Gastroesophageal sphincter (tissue), 4 donors: ENCODE measurements around the gene KCNMA1. TPM values are rescaled to one million over a fixed set of nuclear protein-coding genes. Genes with fewer than 3 reads are reported as not detected.

Source experiments
- ATAC-seq: fragments of 150-250 bp; one replicate; pipeline ENCODE4 v1.9.1; 2016; ENCODE audit warnings: mild to moderate bottlenecking, moderate library complexity
- H3K27ac ChIP-seq, 4 donors: fragments of 200-600 bp; sonication (generic) in 3 of 4; 1 replicate in 3 of 4; 2 replicates in 1 of 4; pipeline ENCODE4 v1.5.1; 2016 to 2019
- H3K27me3 ChIP-seq: fragments of 200-600 bp; sonication (generic); one replicate; pipeline ENCODE4 v1.5.1; 2019
- H3K36me3 ChIP-seq, 2 donors: fragments of 200-600 bp; sonication (generic); one replicate each; pipeline ENCODE4 v1.5.1; 2019; ENCODE audit warnings: control low read depth in 1 of 2
- H3K4me1 ChIP-seq, 3 donors: fragments of 200-600 bp; sonication (generic); 1 replicate in 2 of 3; 2 replicates in 1 of 3; pipeline ENCODE4 v1.5.1; 2016 to 2019; ENCODE audit warnings: control low read depth in 2 of 3
- H3K4me3 ChIP-seq, 2 donors: fragments of 200-600 bp; sonication (generic); one replicate each; pipeline ENCODE4 v1.5.1; 2019; ENCODE audit warnings: mild to moderate bottlenecking in 1 of 2, moderate library complexity in 1 of 2
- H3K9me3 ChIP-seq, 3 donors: fragments of 200-600 bp; sonication (generic); one replicate each; pipeline ENCODE4 v1.5.1; 2017 to 2019; ENCODE audit warnings: control low read depth in 2 of 3
- CTCF ChIP-seq, 4 experiments: fragments of 200-600 bp in 2 of 4; fragments of 450-650 bp in 2 of 4; sonication (generic) in 1 of 4; IDR thresholded peaks; one replicate each; pipeline ENCODE4 v1.5.1; 2017 to 2019; ENCODE audit warnings: antibody characterized with exemption in 4 of 4, mild to moderate bottlenecking in 2 of 4, moderate library complexity in 2 of 4
- EP300 ChIP-seq: sonication (generic); formaldehyde crosslinking; IDR thresholded peaks from one replicate; pipeline ENCODE4 v1.6.1; 2017; ENCODE audit warnings: antibody characterized with exemption, mild to moderate bottlenecking
- POLR2A ChIP-seq, 2 donors: fragments of 450-650 bp; IDR thresholded peaks; one replicate each; pipeline ENCODE4 v1.6.1; 2017; ENCODE audit warnings: antibody characterized with exemption in 2 of 2, mild to moderate bottlenecking in 2 of 2, moderate library complexity in 1 of 2
- POLR2AphosphoS5 ChIP-seq: sonication (generic); formaldehyde crosslinking; IDR thresholded peaks from one replicate; pipeline ENCODE4 v1.6.1; 2017; ENCODE audit warnings: antibody characterized with exemption
- WGBS, 2 donors: methylation state at CpG; one replicate each; pipeline ENCODE4 v1.1.5; 2018; ENCODE audit warnings: low coverage in 1 of 2; 5-methylcytosine and 5-hydroxymethylcytosine counted together
- total RNA-seq, 4 donors: library from RNA; depleted of rRNA; stranded (reverse); fragments of >200 nt; gene quantifications; one replicate each; pipeline ENCODE4 v1.1.0, GENCODE V29; 2016

Gene KCNMA1
- total RNA-seq, 4 donors from 2014 or later = 168 to 389 (median 323) TPM

- Histone ChIP-seq H3K9me3 (no peaks in the 10 kb centered on the region), H3K27ac (no peak overlapping the region), H3K36me3 (no peaks in the 10 kb centered on the region), H3K4me3 (no peak overlapping the region), H3K4me1 (no peaks in the 10 kb centered on the region), H3K27me3 (no peaks in the 10 kb centered on the region)
- 96 to 100% methylated on average over 1 to 3 of the region's 3 CpGs for WGBS, 2 donors
- no peak for TF ChIP-seq CTCF (IDR thresholded peaks at IDR 0.05)
- no peak for TF ChIP-seq POLR2AphosphoS5
- no peak for TF ChIP-seq EP300
- no peak for TF ChIP-seq POLR2A (IDR thresholded peaks at IDR 0.05)
- no peak for ATAC-seq
These were observed 40.5 kb upstream of the KCNMA1 start for GRCh38 chr10:77678146-77678545.

GRCh38 chr10:77675347-77675746 lies 37.7 kb upstream of the KCNMA1 start:
- ATAC-seq = no peak
- no peak overlapping the region for H3K27ac ChIP-seq
- TF ChIP-seq CTCF (IDR thresholded peaks at IDR 0.05) (no peak), EP300 (no peak), POLR2A (IDR thresholded peaks at IDR 0.05) (no peak), POLR2AphosphoS5 (no peak)
- no peaks in the 10 kb centered on the region for H3K36me3 ChIP-seq
- peaks cover 6% of the 10 kb centered on the region for H3K27me3 ChIP-seq
- no peak overlapping the region for H3K4me3 ChIP-seq
- WGBS, 2 donors = 67 to 77% methylated on average over 3 to 4 of the region's 4 CpGs
- H3K9me3 ChIP-seq = no peaks in the 10 kb centered on the region
- no peaks in the 10 kb centered on the region for H3K4me1 ChIP-seq

GRCh38 chr10:77673515-77674140 lies 36.0 kb upstream of the KCNMA1 start:
- H3K27me3 ChIP-seq = peaks cover 12% of the 10 kb centered on the region
- H3K9me3 ChIP-seq = no peaks in the 10 kb centered on the region
- TF ChIP-seq POLR2A (IDR thresholded peaks at IDR 0.05) (no peak), EP300 (no peak), CTCF (IDR thresholded peaks at IDR 0.05) (no peak), POLR2AphosphoS5 (no peak)
- no peaks in the 10 kb centered on the region for H3K4me1 ChIP-seq
- H3K36me3 ChIP-seq = no peaks in the 10 kb centered on the region
- no peak overlapping the region for H3K27ac ChIP-seq
- H3K4me3 ChIP-seq = no peak overlapping the region
- 89 to 92% methylated on average over 6 of the region's 6 CpGs for WGBS, 2 donors
- ATAC-seq = no peak

GRCh38 chr10:77673101-77673500 lies 35.5 kb upstream of the KCNMA1 start:
- WGBS, 2 donors = 100% methylated on average over 2 of the region's 2 CpGs; no CpG with 5 or more reads in 1 of the 2 donors

More at GRCh38 chr10:77673101-77673500, 35.5 kb upstream of the KCNMA1 start:
- TF ChIP-seq POLR2AphosphoS5 (no peak), POLR2A (IDR thresholded peaks at IDR 0.05) (no peak), CTCF (IDR thresholded peaks at IDR 0.05) (no peak), EP300 (no peak)
- H3K36me3 ChIP-seq = no peaks in the 10 kb centered on the region
- H3K27me3 ChIP-seq = peaks cover 12% of the 10 kb centered on the region
- H3K4me1 ChIP-seq = no peaks in the 10 kb centered on the region
- H3K9me3 ChIP-seq = no peaks in the 10 kb centered on the region
- no peak overlapping the region for H3K27ac ChIP-seq
- H3K4me3 ChIP-seq = no peak overlapping the region
- no peak for ATAC-seq
